Measurements from ENCODE around the gene GNGT2.

The GNGT2 gene

DNA sequence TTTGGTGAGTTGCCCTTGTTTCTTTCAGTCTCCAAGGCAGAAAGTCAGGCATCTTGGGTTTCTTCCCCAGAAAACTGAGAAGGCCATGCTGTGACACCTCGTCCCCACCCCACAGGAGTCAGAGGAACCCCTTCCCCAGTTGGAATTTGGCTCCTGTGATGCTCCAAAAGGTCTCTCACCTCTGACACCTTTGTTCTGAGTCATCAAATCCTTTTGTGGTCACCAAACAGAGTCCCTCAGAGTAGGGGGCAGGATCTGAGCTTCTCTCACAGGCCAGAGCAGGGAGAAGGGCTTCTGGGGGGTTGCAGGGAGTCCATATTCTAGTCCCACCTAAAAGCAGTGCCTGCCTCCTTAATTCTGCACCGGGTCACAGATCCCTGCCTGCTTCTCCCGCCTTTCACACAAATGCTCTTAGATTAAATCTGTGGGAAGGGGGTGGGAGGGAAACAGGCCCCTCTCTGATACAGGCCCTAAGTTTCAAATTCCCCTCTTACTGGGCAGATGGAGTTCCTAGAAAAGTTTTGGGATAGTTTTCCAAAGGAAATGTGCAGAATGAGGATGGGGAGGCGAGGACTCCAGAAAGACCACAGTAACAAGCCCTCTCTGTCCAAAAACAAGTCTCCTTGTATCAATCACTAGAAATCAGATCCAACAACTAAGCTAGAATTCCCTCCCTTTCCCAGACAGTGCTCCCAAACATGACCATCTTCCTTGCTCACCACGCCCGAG, 18.9 kb upstream of the GNGT2 start:
- DNase-seq, result no peak

- DNase-seq, result peak; percentile 56
Measured at GRCh38 chr17:49227436-49228261, 17.3 kb upstream of the GNGT2 start.

GRCh38 chr17:49226771-49227435, 16.5 kb upstream of the GNGT2 start:
- no peak for DNase-seq

- DNase-seq, result no peak
Measured at GRCh38 chr17:49225554-49226236, 15.3 kb upstream of the GNGT2 start.

GRCh38 chr17:49224997-49225337, 14.6 kb upstream of the GNGT2 start:
- DNase-seq, result no peak

GRCh38 chr17:49224198-49224996, 14.0 kb upstream of the GNGT2 start:
- peak; percentile 19 for DNase-seq

DNA sequence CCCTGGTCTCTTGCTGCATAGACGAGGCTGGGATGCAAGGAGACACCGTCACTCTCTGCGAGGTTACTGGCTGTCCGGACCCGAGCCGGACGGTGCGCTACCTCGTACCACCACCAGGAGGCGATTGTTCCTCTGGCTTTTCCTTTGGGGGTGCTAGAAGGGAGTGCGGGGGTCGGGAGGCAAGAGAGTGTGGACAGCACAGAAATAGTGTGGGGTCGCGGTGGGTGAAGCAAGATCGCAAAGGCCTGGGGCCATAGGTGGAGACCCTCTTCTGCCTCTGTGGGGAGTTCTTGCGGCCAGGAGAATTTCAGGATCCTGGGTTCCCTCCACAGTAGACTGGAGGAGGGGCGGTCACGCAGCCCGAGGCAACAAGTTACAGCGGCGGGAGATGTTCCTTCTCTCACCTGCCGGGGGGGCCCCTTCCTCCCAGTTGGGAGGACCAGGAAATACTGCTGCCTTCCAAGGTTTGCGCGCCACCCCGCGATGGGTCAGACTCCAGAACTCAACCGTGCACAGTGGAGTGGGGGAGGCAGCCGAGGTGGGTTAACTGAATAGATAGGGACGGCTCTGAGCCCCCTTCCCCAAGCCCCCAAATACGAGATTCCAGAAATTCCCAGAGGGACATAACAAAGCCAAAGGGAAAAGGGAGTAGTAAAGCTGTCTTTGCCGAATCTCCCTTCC, 13.3 kb upstream of the GNGT2 start:
- DNase-seq, result peak; percentile 19

GRCh38 chr17:49223168-49223516, 12.8 kb upstream of the GNGT2 start:
- no peak for DNase-seq

- DNase-seq, result no peak
Measured at GRCh38 chr17:49219987-49220386, 9.6 kb upstream of the GNGT2 start.

GRCh38 chr17:49218941-49219913, 8.9 kb upstream of the GNGT2 start:
- DNase-seq, result no peak

- no peak for DNase-seq
Measured at GRCh38 chr17:49217651-49218413, 7.5 kb upstream of the GNGT2 start.

DNA sequence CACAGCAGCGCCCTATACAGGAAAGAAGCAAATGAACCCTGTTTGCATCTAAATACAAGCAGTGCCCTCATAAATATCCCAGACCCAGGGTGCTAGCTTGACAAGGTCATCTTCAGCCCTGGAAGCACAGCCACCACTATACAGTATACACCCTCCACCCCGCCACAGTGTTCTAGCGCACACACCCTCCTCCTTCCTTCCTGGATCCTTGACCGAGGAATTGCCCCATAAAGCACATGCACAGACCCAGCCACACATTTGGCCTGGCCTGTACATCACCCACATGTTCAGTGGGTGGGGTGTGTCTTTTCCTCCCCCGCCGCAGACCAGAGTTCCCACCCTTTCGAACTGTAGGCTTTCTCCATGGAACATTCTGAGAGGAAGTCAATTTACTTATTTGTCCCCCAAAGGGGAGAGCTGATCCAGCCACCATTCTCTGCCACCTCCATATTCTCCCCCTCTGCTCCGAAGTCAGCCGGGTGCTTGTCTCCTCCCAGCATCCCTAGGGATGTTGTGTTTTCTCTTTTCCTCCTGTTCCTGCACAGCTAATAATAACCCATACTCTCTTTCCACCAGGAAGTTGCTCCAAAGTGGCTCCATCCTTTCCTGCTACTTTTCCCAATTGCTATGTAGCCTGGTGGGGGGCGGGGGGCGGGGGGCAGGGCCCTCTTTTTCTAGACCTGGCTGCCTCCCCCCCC, 6.7 kb upstream of the GNGT2 start:
- no peak for DNase-seq

DNA sequence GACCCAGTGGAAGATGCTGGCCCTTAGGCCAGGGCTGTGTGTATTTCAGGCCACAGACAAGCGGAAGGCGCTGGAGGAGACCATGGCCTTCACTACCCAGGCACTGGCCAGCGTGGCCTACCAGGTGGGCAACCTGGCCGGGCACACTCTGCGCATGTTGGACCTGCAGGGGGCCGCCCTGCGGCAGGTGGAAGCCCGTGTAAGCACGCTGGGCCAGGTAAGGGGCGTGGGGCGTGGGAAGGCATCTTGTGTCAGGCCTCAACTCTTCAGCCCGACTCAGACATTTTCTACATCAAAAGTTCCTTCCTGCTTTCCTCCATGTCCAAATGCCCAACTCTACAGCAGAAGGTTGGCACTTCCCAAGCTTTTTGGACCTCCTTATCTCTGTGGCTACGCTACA, 6.1 kb upstream of the GNGT2 start:
- DNase-seq, result no peak

DNA sequence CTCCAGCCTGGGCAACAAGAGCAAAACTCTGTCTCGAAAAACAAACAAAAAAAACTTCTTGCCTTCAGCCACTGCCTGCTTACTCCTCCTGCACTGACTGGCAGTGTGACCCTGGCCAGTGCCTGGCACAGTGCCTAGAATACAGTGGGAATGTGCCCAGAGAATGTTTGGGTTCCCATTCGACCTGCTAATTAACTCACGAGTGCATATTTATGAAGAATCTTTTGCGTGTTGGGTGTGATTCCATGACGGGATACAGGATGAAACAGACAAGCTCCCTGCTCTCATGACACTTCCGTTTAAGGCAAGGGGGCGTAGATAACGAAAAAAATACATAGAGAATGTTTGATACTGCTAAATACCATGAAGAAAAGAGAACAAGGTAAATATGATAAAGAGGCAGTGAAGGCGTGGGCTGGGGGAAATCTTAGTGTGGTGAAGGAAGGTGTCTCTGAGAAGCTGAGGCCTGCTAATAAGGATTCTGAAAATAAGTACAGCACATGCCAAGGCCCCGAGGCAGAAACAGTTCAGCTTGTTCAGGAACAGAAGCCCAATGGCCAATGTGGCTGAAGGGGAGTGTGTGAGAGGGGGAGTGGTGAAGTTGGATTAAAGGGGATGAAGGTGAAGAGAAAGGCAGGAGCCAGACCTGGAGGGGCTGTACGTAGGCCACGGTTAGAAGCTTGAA, 4.4 kb upstream of the GNGT2 start:
- no peak for DNase-seq

DNA sequence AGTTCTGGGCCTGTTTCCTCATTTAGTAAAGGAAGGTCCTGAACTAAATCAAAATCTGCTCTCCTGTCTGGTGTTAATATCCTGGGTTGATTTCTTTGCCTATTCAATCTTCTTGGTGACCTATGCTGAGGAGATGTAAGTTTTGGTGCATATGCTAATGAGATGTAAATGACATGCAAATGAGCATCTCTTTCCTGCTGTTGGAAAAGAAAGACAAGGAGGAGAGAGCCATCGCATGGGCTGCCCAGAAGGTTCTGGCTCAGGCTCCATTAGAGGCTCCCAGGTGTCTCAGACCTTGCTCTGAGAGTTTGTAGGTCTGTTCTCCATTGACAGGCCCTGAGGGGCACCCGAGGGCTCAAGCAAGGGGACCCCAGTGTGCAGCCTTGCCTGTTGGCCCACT, 3.5 kb upstream of the GNGT2 start:
- DNase-seq, result no peak

DNA sequence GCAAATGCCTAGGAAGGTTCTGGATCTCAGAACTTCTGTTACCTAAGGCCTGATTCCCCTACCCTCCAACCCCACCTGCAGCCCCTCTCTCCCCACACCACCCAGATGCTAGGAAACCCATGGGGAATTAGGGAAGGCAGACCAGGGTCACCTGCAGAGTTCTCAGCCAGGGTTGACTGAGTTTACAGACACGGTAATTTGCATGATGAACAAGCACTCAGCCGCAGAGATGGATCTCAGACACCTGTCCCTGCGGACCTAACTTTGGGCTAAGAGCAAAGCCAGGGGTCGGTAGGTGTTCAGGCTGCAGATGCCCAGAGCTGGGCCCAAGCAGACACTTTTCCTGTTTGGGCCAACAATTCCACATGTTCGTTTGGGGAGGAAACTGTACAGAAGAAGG, 3.0 kb upstream of the GNGT2 start:
- no peak for DNase-seq

DNA sequence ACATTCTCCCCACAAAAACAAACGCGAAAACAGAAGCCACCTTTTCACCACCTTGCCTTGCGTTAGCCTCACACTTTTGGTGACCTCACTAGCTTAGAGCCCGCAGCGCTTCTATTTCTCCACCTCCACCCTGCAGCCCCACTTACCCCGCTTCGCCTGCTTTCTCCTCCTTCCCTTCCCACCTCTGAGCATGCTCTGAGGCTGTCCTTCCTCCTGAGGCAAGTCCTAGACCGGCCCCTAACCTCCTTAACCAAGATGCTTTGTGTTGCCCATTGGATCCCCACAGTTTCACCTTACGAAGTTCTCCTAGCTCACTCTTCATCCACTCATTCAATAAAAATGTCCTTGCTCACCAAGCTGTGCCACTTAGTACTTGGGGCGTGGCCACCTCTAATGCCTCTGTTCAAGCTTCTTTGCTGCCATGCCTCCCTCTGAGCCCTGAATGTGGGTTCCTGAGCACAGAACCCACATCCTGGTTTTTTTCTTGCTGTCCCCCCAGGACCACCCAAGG, 1.3 kb downstream of the GNGT2 start:
- no peak for DNase-seq

DNA sequence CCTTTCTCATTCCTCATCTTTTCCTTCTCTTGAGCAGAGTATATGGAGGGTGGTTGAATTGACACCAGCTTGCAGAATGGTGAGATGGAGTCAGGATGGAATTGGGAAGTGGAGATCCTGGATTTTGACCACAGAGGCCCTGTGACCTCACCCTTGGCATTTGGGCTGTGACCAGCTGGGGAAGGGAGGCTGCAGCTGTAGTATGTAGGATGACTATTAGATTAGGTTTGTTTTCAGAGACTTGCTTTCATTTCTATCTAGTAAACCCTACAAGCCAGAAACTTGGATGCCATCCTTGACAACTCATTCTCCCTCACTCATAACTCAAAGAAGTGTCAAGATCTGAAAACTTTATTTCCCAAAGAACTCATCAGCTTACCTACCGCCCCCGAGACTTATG, 5.9 kb downstream of the GNGT2 start:
- DNase-seq, result no peak

GRCh38 chr17:49203796-49204195, 6.6 kb downstream of the GNGT2 start:
- DNase-seq, result no peak

Measured in DMS79 treated with DMSO at 0.1 percent for 48 hours (cell line).